ENCODE data around the gene GADD45B.

The GADD45B gene

DNA sequence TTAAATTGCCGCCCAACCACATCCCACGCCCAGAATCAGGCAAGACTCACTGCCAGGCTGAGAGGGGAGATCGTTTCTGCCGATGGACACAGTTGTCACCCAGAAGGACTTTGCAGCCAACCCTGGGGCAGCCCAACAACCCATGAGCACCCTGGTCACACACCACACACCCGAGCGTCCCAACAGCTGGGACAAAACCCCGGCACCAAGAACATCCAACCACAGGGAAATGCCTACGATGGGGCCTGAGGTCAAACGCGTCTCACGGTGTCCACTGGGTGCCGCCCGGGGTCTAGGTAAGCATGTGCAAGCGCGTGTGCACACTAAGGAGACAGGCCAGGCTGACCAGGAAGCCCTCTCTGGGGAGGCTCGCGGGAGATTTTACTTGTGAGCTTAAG lies 32.1 kb upstream of the GADD45B start:
- TF ChIP-seq, protein P1, sequence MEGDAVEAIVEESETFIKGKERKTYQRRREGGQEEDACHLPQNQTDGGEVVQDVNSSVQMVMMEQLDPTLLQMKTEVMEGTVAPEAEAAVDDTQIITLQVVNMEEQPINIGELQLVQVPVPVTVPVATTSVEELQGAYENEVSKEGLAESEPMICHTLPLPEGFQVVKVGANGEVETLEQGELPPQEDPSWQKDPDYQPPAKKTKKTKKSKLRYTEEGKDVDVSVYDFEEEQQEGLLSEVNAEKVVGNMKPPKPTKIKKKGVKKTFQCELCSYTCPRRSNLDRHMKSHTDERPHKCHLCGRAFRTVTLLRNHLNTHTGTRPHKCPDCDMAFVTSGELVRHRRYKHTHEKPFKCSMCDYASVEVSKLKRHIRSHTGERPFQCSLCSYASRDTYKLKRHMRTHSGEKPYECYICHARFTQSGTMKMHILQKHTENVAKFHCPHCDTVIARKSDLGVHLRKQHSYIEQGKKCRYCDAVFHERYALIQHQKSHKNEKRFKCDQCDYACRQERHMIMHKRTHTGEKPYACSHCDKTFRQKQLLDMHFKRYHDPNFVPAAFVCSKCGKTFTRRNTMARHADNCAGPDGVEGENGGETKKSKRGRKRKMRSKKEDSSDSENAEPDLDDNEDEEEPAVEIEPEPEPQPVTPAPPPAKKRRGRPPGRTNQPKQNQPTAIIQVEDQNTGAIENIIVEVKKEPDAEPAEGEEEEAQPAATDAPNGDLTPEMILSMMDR (IDR thresholded peaks at IDR 0.05; ENCODE audit: low read depth, low read length): no peak
- DNase-seq (ENCODE audit: low read depth in 2 of 2): no peak
- no peak overlapping the region for H3K4me3 ChIP-seq (replicated peaks in 1 of 2; ENCODE audit: low read depth in 2 of 2, low read length in 2 of 2)

DNA sequence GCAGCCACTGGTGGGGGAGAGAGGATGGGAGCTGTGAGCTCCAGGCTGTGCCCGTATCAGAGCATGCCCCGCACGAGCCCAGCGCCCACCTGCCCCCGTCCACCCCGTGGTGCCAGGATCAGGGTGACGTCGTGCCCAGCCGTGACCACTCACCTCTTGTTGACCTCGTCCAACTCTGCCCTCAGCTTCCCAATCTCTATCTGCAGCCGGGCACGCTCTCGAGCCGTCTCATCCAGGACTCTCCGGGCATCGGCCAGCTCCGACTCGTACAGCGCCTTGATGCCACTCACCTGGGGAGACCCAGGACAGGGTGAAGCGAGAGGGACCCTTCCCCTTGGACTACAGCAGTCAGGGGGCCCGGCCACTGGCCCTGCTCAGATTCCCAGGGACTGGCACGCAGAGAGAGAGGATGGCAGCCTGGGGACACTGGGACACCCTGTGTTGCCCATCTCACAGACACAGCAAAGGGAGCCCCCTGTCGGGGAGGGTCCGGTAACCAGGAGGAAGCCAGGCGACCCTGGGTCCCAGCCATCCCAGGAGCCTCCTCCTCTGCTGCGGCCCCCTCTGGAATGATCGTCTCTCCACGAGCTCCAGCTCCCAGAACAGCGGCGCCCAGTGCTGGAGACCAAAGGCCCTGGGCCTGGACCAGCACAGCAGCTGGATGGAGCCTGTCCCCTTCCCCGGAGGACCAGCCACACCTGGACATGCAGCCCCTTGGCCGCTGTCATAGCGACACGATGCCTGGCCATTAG lies 31.5 kb upstream of the GADD45B start:
- TF ChIP-seq, protein P1 (IDR thresholded peaks at IDR 0.05; ENCODE audit: low read depth, low read length): no peak
- no peak overlapping the region for H3K4me3 ChIP-seq (replicated peaks in 1 of 2; ENCODE audit: low read depth in 2 of 2, low read length in 2 of 2)
- no peak for DNase-seq (ENCODE audit: low read depth in 2 of 2)

DNA sequence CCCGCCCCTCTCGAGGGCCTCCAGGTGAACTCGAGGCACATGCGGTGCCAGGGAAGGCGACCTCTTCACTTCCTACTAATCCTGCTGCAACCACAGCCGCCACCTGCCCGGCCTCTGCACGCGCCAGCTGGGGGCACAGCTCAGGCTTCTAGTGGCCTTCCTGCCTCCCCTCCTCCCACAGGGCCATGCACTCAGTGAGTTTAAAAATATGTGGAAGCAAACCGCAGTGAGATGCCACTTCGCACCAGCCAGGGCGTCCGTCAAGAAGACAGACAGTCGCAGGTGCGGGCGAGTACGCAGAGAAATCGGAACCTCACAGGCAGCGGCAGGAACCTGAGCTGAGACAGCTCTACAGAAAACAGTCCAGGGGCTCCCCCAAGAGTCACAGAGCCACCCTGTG lies 29.5 kb upstream of the GADD45B start:
- TF ChIP-seq, protein P1 (IDR thresholded peaks at IDR 0.05; ENCODE audit: low read depth, low read length): no peak
- H3K4me3 ChIP-seq (replicated peaks in 1 of 2; ENCODE audit: low read depth in 2 of 2, low read length in 2 of 2): no peak overlapping the region
- DNase-seq (ENCODE audit: low read depth in 2 of 2): no peak

DNA sequence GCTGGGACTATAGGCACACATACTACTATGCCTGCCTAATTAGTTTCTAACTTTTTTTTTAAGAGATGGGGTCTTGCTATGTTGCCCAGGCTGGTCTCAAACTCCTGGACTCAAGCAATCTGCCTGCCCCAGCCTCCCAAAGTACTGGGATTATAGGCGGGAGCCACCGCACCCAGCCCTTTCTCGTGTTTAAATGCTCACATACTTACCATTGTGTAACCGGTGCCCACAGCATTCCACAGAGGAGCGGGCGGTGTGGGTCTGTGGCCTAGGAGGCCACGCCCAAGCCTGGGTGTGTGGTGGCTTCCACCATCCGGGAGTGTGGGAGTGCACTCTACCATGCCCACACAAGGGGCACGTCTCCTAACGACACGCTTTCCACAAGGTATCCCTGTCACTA lies 26.9 kb upstream of the GADD45B start:
- H3K4me3 ChIP-seq (replicated peaks in 1 of 2; ENCODE audit: low read depth in 2 of 2, low read length in 2 of 2): no peak overlapping the region
- no peak for DNase-seq (ENCODE audit: low read depth in 2 of 2)
- TF ChIP-seq, protein P1 (IDR thresholded peaks at IDR 0.05; ENCODE audit: low read depth, low read length): no peak

DNA sequence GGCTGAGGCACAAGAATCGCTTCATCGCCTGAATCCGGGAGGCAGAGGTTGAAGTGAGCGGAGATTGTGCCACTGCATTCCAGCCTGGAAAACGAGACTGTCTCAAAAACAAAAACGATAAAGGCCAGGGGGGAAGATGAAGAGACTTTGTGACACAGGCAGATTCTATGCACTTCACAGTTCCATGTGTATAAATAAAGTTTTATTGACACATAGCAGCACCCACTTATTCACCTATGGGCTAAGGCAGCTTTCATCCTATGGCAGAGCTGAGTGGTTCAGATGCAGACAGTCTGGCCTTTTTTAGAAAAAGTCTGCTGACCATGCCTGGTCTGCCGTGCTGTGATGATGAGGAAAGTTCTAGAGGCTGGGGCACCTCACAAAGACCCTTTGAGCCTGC lies 24.8 kb upstream of the GADD45B start:
- no peak for DNase-seq (ENCODE audit: low read depth in 2 of 2)
- H3K4me3 ChIP-seq (replicated peaks in 1 of 2; ENCODE audit: low read depth in 2 of 2, low read length in 2 of 2): no peak overlapping the region
- TF ChIP-seq, protein P1 (IDR thresholded peaks at IDR 0.05; ENCODE audit: low read depth, low read length): no peak

DNA sequence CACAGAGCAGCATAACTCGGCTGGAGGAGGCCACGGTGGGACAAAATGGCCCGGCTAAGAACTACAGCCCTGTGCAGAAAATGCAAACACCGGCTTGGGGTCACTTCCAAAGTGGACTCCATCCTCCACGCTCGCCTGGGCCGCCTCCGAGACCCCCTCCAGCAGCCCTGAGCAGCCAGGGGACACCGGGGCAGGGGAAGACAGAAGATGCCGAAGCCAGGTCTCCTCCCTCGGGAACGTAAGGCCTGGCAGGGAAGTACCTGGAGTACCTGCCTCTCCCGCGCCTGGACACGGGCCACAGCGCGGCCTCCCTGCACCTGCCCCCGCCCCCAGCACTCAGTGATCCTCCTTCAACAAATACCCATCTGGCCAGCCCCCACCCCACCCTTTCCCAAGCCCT lies 24.2 kb upstream of the GADD45B start:
- H3K4me3 ChIP-seq (replicated peaks in 1 of 2; ENCODE audit: low read depth in 2 of 2, low read length in 2 of 2): no peak overlapping the region
- DNase-seq (ENCODE audit: low read depth in 2 of 2): no peak
- TF ChIP-seq, protein P1 (IDR thresholded peaks at IDR 0.05; ENCODE audit: low read depth, low read length): no peak

Data from cardiac fibroblast (primary cell).